ENCODE data around the gene TMEM204. TPM values are rescaled to one million over a fixed set of nuclear protein-coding genes. Genes with fewer than 3 reads are reported as not detected.

The TMEM204 gene
- total and polyA plus RNA-seq, 2 donors (not counting 1 experiment from before 2014, with no cell fraction given) = 0.27 to 2.7 TPM

DNA sequence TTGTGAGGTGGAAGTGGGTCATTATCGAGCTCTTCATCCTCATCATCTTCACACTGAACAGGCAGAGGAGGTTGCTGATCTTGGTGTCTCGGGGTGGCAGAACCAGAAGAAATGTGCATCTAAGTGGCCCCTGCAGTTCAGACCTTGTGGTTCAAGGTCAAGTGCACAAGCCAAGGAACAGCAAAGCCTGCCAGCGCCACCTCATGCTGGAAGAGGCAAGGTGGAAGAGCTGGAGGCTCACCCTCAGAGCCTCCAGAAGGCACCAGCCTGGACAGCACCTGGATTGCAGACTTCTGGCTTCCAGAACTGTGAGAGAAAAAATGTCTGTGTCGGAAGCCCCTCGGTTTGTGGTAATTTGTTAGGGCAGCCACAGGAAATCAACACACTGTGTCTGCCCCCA, 45.7 kb downstream of the TMEM204 start:
- ATAC-seq (ENCODE audit: low read depth) (no peak), DNase-seq (no peak)
- Histone ChIP-seq H3K27me3 (replicated peaks in 1 of 4; ENCODE audit: control extremely low read depth in 1 of 4, control insufficient read depth in 3 of 4, insufficient read depth in 4 of 4, low read length in 3 of 4) (no peaks in the 10 kb centered on the region), H3K9me3 (ENCODE audit: control extremely low read depth in 1 of 3, control insufficient read depth in 2 of 3, insufficient read depth in 1 of 3, low read length in 2 of 3) (peaks cover 0 to 10% (median 0%) of the 10 kb centered on the region in 3 donors), H3K4me3 (ENCODE audit: control extremely low read depth in 1 of 5, extremely low read depth in 1 of 5, insufficient read depth in 1 of 5, low read depth in 2 of 5, low read length in 4 of 5) (no peak overlapping the region), H4K20me1 (ENCODE audit: control insufficient read depth, insufficient read depth, low read length, poor library complexity, severe bottlenecking) (no peaks in the 10 kb centered on the region), H3K27ac (ENCODE audit: low read length in 2 of 2) (no peak overlapping the region), H3K4me1 (ENCODE audit: control insufficient read depth in 2 of 2, insufficient read depth in 2 of 2, low read length in 2 of 2) (no peaks in the 10 kb centered on the region), H3K9ac (ENCODE audit: low read length) (no peak overlapping the region), H3K36me3 (replicated peaks in 1 of 2; ENCODE audit: control extremely low read depth in 1 of 2, control insufficient read depth in 1 of 2, extremely low read depth in 1 of 2, insufficient read depth in 2 of 2, low read length in 1 of 2) (no peaks in the 10 kb centered on the region), H3K4me2 (replicated peaks; ENCODE audit: low read depth, low read length, poor library complexity, severe bottlenecking) (no peak overlapping the region), H3K79me2 (ENCODE audit: control insufficient read depth, insufficient read depth, low read length) (no peaks in the 10 kb centered on the region), H2AFZ (ENCODE audit: insufficient read depth, low read depth, low read length, poor library complexity, severe bottlenecking) (no peak overlapping the region)
- Mint-ChIP-seq H3K4me3 (no peak overlapping the region), H3K27me3 (no peaks in the 10 kb centered on the region), H3K27ac (no peak overlapping the region), H3K9me3 (ENCODE audit: insufficient read depth) (peaks cover 2% of the 10 kb centered on the region), H3K4me1 (no peaks in the 10 kb centered on the region)
- POLR2A ChIA-PET = no interaction called here
- TF ChIP-seq CTCF (IDR thresholded peaks at IDR 0.05) = no peak
- no peak for TF ChIP-seq EZH2 (IDR thresholded peaks at IDR 0.05; ENCODE audit: borderline replicate concordance, insufficient read depth, low read depth, low read length, poor library complexity, severe bottlenecking)
- CTCF ChIA-PET = no interaction called here
- 73% methylated on average over 4 of the region's 5 CpGs for WGBS (ENCODE audit: insufficient coverage)
- intact Hi-C loops (cut with micrococcal nuclease) = no loop called here

GRCh38 chr16:1580256-1580655, 46.8 kb downstream of the TMEM204 start:
- no peak overlapping the region for H3K9ac ChIP-seq (ENCODE audit: low read length)
- intact Hi-C loops (cut with micrococcal nuclease) = no loop called here
- H3K4me2 ChIP-seq (replicated peaks; ENCODE audit: low read depth, low read length, poor library complexity, severe bottlenecking) = no peak overlapping the region
- Mint-ChIP-seq H3K27me3 (no peaks in the 10 kb centered on the region), H3K4me1 (no peaks in the 10 kb centered on the region), H3K4me3 (no peak overlapping the region), H3K27ac (no peak overlapping the region), H3K9me3 (ENCODE audit: insufficient read depth) (peaks cover 2% of the 10 kb centered on the region)
- H3K79me2 ChIP-seq (ENCODE audit: control insufficient read depth, insufficient read depth, low read length) = no peaks in the 10 kb centered on the region
- ATAC-seq (ENCODE audit: low read depth) = no peak
- no peaks in the 10 kb centered on the region for H3K4me1 ChIP-seq (ENCODE audit: control insufficient read depth in 2 of 2, insufficient read depth in 2 of 2, low read length in 2 of 2)
- no peaks in the 10 kb centered on the region for H4K20me1 ChIP-seq (ENCODE audit: control insufficient read depth, insufficient read depth, low read length, poor library complexity, severe bottlenecking)
- TF ChIP-seq EZH2 (IDR thresholded peaks at IDR 0.05; ENCODE audit: borderline replicate concordance, insufficient read depth, low read depth, low read length, poor library complexity, severe bottlenecking) (no peak), CTCF (IDR thresholded peaks at IDR 0.05) (no peak)
- DNase-seq = no peak
- no peak overlapping the region for H3K27ac ChIP-seq (ENCODE audit: low read length in 2 of 2)
- 89% methylated on average over 9 of the region's 12 CpGs for WGBS (ENCODE audit: insufficient coverage)
- H3K4me3 ChIP-seq (ENCODE audit: control extremely low read depth in 1 of 5, extremely low read depth in 1 of 5, insufficient read depth in 1 of 5, low read depth in 2 of 5, low read length in 4 of 5) = no peak overlapping the region
- CTCF ChIA-PET = no interaction called here
- no peaks in the 10 kb centered on the region for H3K36me3 ChIP-seq (replicated peaks in 1 of 2; ENCODE audit: control extremely low read depth in 1 of 2, control insufficient read depth in 1 of 2, extremely low read depth in 1 of 2, insufficient read depth in 2 of 2, low read length in 1 of 2)
- no peaks in the 10 kb centered on the region for H3K27me3 ChIP-seq (replicated peaks in 1 of 4; ENCODE audit: control extremely low read depth in 1 of 4, control insufficient read depth in 3 of 4, insufficient read depth in 4 of 4, low read length in 3 of 4)
- H2AFZ ChIP-seq (ENCODE audit: insufficient read depth, low read depth, low read length, poor library complexity, severe bottlenecking) = no peak overlapping the region
- POLR2A ChIA-PET = no interaction called here
- peaks cover 0 to 10% (median 0%) of the 10 kb centered on the region in 3 donors for H3K9me3 ChIP-seq (ENCODE audit: control extremely low read depth in 1 of 3, control insufficient read depth in 2 of 3, insufficient read depth in 1 of 3, low read length in 2 of 3)
